ENCODE measurements around the gene SSH2. TPM values are rescaled to one million over a fixed set of nuclear protein-coding genes. Genes with fewer than 3 reads are reported as not detected.
A peak's percentile ranks its signal among the peaks of the same experiment; 100 is the strongest.

SSH2 gene
- total and polyA plus RNA-seq, 9 of the 15 experiments (the other 6 are each of a cell fraction or from before 2014, with no cell fraction given), result 3.9 to 16.1 (median 10.2) TPM

DNA sequence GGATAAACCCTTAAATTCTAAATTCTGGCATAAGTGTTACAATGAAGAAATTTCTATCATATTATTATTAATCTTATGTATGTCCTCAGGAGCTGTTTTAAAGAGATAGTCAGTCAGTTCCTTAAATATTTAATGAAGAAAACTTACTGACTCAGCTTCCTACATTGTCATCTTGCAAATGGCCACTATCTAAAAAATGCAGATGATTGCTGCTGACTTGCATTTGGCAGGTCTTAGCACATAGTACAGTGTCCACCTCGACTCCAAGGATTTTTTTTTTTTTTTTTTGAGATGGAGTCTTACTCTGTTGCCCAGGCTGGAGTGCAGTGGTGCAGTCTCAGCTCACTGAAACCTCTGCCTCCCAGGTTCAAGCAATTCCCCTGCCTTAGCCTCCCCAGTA is 252.2 kb downstream of the SSH2 start (continued):
- TF ChIP-seq, protein P1, sequence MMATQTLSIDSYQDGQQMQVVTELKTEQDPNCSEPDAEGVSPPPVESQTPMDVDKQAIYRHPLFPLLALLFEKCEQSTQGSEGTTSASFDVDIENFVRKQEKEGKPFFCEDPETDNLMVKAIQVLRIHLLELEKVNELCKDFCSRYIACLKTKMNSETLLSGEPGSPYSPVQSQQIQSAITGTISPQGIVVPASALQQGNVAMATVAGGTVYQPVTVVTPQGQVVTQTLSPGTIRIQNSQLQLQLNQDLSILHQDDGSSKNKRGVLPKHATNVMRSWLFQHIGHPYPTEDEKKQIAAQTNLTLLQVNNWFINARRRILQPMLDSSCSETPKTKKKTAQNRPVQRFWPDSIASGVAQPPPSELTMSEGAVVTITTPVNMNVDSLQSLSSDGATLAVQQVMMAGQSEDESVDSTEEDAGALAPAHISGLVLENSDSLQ (IDR thresholded peaks at IDR 0.05), result no peak
- TF ChIP-seq ZNF695 (CRISPR knock-in tag; IDR thresholded peaks at IDR 0.05), result no peak
- TF ChIP-seq CTBP1 (IDR thresholded peaks at IDR 0.05; ENCODE audit: borderline replicate concordance), result no peak
- no peak for TF ChIP-seq SNRNP70 (optimal IDR thresholded peaks at IDR 0.05; ENCODE audit: low read depth, low read length)
- TF ChIP-seq ARID1B (IDR thresholded peaks at IDR 0.05), result peak; percentile 80
- TF ChIP-seq ZNF282 (CRISPR knock-in tag; IDR thresholded peaks at IDR 0.05), result no peak
- 0 out of 4 replicates have a peak, but pooled peaks of 1 of the 2 experiments have one; percentile 32 for TF ChIP-seq ARNT (IDR thresholded peaks at IDR 0.05)
- TF ChIP-seq TRIM24 (IDR thresholded peaks at IDR 0.05), result peak; percentile 45 to 61; a peak in 2 of 4 replicates
- no peak for TF ChIP-seq ZNF121 (CRISPR knock-in tag; conservative IDR thresholded peaks at IDR 0.05)
- TF ChIP-seq, protein P2, sequence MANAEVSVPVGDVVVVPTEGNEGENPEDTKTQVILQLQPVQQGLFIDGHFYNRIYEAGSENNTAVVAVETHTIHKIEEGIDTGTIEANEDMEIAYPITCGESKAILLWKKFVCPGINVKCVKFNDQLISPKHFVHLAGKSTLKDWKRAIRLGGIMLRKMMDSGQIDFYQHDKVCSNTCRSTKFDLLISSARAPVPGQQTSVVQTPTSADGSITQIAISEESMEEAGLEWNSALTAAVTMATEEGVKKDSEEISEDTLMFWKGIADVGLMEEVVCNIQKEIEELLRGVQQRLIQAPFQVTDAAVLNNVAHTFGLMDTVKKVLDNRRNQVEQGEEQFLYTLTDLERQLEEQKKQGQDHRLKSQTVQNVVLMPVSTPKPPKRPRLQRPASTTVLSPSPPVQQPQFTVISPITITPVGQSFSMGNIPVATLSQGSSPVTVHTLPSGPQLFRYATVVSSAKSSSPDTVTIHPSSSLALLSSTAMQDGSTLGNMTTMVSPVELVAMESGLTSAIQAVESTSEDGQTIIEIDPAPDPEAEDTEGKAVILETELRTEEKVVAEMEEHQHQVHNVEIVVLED (CRISPR knock-in tag; IDR thresholded peaks at IDR 0.05), result no peak
- TF ChIP-seq HDAC1 (IDR thresholded peaks at IDR 0.05), result 0 out of 4 replicates have a peak, but pooled peaks of 1 of the 2 experiments have one; percentile 24
- no peak for TF ChIP-seq GATAD2B (IDR thresholded peaks at IDR 0.05; ENCODE audit: borderline replicate concordance)
- TF ChIP-seq ZFP36 (IDR thresholded peaks at IDR 0.05; ENCODE audit: low read depth, low read length, partially characterized antibody), result no peak
- no peak for TF ChIP-seq GABPB1 (CRISPR knock-in tag; IDR thresholded peaks at IDR 0.05)
- no peak for TF ChIP-seq SPI1 (IDR thresholded peaks at IDR 0.05; ENCODE audit: borderline replicate concordance, low read depth, low read length)
- no peak for TF ChIP-seq ZEB2 (IDR thresholded peaks at IDR 0.05)
- peak; percentile 92 for TF ChIP-seq C11orf30 (IDR thresholded peaks at IDR 0.05; ENCODE audit: low read depth)
- TF ChIP-seq ZNF175 (CRISPR knock-in tag; IDR thresholded peaks at IDR 0.05; ENCODE audit: low read depth), result no peak
- no peak for TF ChIP-seq TCF7 (IDR thresholded peaks at IDR 0.05; ENCODE audit: borderline replicate concordance)
- no peak for TF ChIP-seq ZNF280B (CRISPR knock-in tag; IDR thresholded peaks at IDR 0.05)
- no peak for TF ChIP-seq KLF16 (IDR thresholded peaks at IDR 0.05)
- TF ChIP-seq JUND (IDR thresholded peaks at IDR 0.05; ENCODE audit: borderline replicate concordance, low read depth, low read length), result no peak
- 0 out of 3 replicates have a peak, but pooled peaks have one; percentile 29 for TF ChIP-seq JUND (tag; IDR thresholded peaks at IDR 0.05; ENCODE audit: borderline replicate concordance, low read depth, low read length)
- TF ChIP-seq MAFG (tag; conservative IDR thresholded peaks at IDR 0.05), result peak; percentile 90
- TF ChIP-seq FOSL1 (tag; conservative IDR thresholded peaks at IDR 0.05), result 0 out of 2 replicates have a peak, but pooled peaks have one; percentile 15
- TF ChIP-seq SIRT6 (IDR thresholded peaks at IDR 0.05; ENCODE audit: low read depth, low read length), result no peak
- TF ChIP-seq E2F3 (CRISPR knock-in tag; IDR thresholded peaks at IDR 0.05), result no peak
- no peak for TF ChIP-seq FOXM1 (IDR thresholded peaks at IDR 0.05; ENCODE audit: low read depth)
- no peak for TF ChIP-seq FOXM1 (CRISPR knock-in tag; IDR thresholded peaks at IDR 0.05; ENCODE audit: low read depth)
